GM12874 (cell line): ENCODE results near the gene MTERF2.

Source experiments
- CTCF ChIP-seq: IDR thresholded peaks from 2 replicates; pipeline ENCODE4 v1.5.1; 2011; ENCODE audit warnings: low read depth, mild to moderate bottlenecking, control low read depth, low read length, moderate library complexity; ENCODE audit not compliant: insufficient read depth

The MTERF2 gene

GRCh38 chr12:106985479-106985878 is 1.5 kb downstream of the MTERF2 start:
- TF ChIP-seq CTCF: no peak

- no peak for TF ChIP-seq CTCF
Measured at GRCh38 chr12:106984588-106985137, 2.3 kb downstream of the MTERF2 start.

GRCh38 chr12:106982229-106982628 is 4.7 kb downstream of the MTERF2 start:
- no peak for TF ChIP-seq CTCF

GRCh38 chr12:106981788-106982187 is 5.2 kb downstream of the MTERF2 start:
- no peak for TF ChIP-seq CTCF

- no peak for TF ChIP-seq CTCF
Measured at GRCh38 chr12:106980944-106981343, 6.0 kb downstream of the MTERF2 start.

GRCh38 chr12:106978035-106978800 is 8.7 kb downstream of the MTERF2 start:
- TF ChIP-seq CTCF: no peak

GRCh38 chr12:106976668-106977067 is 10.3 kb downstream of the MTERF2 start:
- TF ChIP-seq CTCF: no peak
